Measurements from ENCODE around the gene TAF12. TPM values are rescaled to one million over a fixed set of nuclear protein-coding genes. Genes with fewer than 3 reads are reported as not detected.

Gene TAF12
- total and polyA plus RNA-seq, 10 of the 15 experiments (the other 5 are each of a cell fraction or from before 2014, with no cell fraction given) = 18.3 to 43.3 (median 28.6) TPM

DNA sequence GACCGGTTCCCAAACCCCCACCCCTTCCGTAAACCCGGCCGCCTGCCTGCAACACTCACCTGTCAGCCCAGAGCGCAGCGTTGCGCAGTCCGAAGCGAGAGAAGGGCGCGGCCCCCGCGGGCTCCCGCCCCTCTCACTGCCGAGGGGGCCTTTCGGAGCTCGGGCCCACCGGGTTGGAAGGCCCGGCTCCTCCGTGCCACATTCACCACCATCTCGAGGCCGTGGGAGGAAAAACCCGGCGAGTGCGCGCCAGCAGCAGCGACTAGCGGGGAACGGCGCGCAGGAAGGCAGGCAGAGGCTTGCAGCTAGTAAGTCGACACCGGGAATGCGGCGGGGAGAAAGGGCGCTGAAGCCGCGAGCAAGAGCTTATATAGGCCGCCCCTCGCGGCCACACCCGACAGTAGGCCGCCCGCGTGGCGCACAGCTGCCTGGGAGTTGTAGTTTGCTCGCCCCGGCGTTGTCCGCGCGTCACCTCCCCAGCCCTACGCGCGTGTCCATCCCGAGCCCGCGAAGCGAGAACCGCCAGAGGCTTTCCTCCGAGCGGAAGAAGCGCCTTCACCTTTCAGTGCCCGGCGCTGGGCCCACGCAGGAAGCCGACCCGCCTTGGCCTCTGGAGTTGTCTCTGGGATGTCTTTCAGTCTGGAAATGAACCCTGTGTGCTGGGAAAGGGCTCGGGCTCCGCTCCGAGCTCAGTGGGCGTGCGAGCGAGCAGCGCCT, 61.2 kb downstream of the TAF12 start (continued):
- TF ChIP-seq, protein P1, sequence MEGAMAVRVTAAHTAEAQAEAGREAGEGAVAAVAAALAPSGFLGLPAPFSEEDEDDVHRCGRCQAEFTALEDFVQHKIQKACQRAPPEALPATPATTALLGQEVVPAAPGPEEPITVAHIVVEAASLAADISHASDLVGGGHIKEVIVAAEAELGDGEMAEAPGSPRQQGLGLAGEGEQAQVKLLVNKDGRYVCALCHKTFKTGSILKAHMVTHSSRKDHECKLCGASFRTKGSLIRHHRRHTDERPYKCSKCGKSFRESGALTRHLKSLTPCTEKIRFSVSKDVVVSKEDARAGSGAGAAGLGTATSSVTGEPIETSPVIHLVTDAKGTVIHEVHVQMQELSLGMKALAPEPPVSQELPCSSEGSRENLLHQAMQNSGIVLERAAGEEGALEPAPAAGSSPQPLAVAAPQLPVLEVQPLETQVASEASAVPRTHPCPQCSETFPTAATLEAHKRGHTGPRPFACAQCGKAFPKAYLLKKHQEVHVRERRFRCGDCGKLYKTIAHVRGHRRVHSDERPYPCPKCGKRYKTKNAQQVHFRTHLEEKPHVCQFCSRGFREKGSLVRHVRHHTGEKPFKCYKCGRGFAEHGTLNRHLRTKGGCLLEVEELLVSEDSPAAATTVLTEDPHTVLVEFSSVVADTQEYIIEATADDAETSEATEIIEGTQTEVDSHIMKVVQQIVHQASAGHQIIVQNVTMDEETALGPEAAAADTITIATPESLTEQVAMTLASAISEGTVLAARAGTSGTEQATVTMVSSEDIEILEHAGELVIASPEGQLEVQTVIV (IDR thresholded peaks at IDR 0.05; ENCODE audit: borderline replicate concordance, partially characterized antibody) = no peak
- TF ChIP-seq RBBP5 (conservative IDR thresholded peaks at IDR 0.05) (no peak), RAD51 (IDR thresholded peaks at IDR 0.05) (no peak), IKZF2 (IDR thresholded peaks at IDR 0.05) (peak; percentile 71 to 73), ZNF217 (IDR thresholded peaks at IDR 0.05) (no peak), CREB1 (IDR thresholded peaks at IDR 0.05; ENCODE audit: low read depth) (peak; percentile 89), ESRRA (IDR thresholded peaks at IDR 0.05; ENCODE audit: low read length) (peak; percentile 63), SIX5 (IDR thresholded peaks at IDR 0.05; ENCODE audit: low read depth, low read length, severe bottlenecking) (peak; percentile 86), CEBPB (IDR thresholded peaks at IDR 0.05; ENCODE audit: borderline replicate concordance in 1 of 2, low read depth in 2 of 2, low read length in 2 of 2) (no peak), TCF3 (IDR thresholded peaks at IDR 0.05; ENCODE audit: borderline replicate concordance, insufficient read depth, low read depth, low read length) (peak; percentile 93), SMARCA5 (IDR thresholded peaks at IDR 0.05) (no peak; the same call in 1 of the 2 replicates), IRF4 (IDR thresholded peaks at IDR 0.05; ENCODE audit: low read depth, low read length) (peak; percentile 22; the same call in 1 of the 2 replicates), TBL1XR1 (IDR thresholded peaks at IDR 0.05; ENCODE audit: low read depth, low read length) (peak; percentile 73; the same call in 1 of the 2 replicates), CBX3 (IDR thresholded peaks at IDR 0.05; ENCODE audit: borderline replicate concordance, low read depth) (no peak), PAX5 (IDR thresholded peaks at IDR 0.05; ENCODE audit: borderline replicate concordance, low read depth, low read length) (0 out of 2 replicates have a peak, but pooled peaks have one; percentile 12)
- TF ChIP-seq, protein P2, sequence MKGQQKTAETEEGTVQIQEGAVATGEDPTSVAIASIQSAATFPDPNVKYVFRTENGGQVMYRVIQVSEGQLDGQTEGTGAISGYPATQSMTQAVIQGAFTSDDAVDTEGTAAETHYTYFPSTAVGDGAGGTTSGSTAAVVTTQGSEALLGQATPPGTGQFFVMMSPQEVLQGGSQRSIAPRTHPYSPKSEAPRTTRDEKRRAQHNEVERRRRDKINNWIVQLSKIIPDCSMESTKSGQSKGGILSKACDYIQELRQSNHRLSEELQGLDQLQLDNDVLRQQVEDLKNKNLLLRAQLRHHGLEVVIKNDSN (IDR thresholded peaks at IDR 0.05; ENCODE audit: borderline replicate concordance, extremely low read length, insufficient read depth, low read depth, low read length) = peak; percentile 53
- TF ChIP-seq, protein P3, sequence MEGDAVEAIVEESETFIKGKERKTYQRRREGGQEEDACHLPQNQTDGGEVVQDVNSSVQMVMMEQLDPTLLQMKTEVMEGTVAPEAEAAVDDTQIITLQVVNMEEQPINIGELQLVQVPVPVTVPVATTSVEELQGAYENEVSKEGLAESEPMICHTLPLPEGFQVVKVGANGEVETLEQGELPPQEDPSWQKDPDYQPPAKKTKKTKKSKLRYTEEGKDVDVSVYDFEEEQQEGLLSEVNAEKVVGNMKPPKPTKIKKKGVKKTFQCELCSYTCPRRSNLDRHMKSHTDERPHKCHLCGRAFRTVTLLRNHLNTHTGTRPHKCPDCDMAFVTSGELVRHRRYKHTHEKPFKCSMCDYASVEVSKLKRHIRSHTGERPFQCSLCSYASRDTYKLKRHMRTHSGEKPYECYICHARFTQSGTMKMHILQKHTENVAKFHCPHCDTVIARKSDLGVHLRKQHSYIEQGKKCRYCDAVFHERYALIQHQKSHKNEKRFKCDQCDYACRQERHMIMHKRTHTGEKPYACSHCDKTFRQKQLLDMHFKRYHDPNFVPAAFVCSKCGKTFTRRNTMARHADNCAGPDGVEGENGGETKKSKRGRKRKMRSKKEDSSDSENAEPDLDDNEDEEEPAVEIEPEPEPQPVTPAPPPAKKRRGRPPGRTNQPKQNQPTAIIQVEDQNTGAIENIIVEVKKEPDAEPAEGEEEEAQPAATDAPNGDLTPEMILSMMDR (IDR thresholded peaks at IDR 0.05 in 2 of 3, conservative IDR thresholded peaks at IDR 0.05 in 1 of 3; ENCODE audit: control insufficient read depth in 2 of 3, extremely low read depth in 1 of 3, insufficient read depth in 1 of 3, low read depth in 3 of 3, low read length in 3 of 3) = peak in 1 of 3 experiments; percentile 7; a peak in 1 of 6 replicates
- TF ChIP-seq, protein P4, sequence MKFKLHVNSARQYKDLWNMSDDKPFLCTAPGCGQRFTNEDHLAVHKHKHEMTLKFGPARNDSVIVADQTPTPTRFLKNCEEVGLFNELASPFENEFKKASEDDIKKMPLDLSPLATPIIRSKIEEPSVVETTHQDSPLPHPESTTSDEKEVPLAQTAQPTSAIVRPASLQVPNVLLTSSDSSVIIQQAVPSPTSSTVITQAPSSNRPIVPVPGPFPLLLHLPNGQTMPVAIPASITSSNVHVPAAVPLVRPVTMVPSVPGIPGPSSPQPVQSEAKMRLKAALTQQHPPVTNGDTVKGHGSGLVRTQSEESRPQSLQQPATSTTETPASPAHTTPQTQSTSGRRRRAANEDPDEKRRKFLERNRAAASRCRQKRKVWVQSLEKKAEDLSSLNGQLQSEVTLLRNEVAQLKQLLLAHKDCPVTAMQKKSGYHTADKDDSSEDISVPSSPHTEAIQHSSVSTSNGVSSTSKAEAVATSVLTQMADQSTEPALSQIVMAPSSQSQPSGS (IDR thresholded peaks at IDR 0.05; ENCODE audit: low read length) = no peak; the same call in 1 of the 2 replicates
- TF ChIP-seq, protein P5, sequence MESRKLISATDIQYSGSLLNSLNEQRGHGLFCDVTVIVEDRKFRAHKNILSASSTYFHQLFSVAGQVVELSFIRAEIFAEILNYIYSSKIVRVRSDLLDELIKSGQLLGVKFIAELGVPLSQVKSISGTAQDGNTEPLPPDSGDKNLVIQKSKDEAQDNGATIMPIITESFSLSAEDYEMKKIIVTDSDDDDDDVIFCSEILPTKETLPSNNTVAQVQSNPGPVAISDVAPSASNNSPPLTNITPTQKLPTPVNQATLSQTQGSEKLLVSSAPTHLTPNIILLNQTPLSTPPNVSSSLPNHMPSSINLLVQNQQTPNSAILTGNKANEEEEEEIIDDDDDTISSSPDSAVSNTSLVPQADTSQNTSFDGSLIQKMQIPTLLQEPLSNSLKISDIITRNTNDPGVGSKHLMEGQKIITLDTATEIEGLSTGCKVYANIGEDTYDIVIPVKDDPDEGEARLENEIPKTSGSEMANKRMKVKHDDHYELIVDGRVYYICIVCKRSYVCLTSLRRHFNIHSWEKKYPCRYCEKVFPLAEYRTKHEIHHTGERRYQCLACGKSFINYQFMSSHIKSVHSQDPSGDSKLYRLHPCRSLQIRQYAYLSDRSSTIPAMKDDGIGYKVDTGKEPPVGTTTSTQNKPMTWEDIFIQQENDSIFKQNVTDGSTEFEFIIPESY (IDR thresholded peaks at IDR 0.05) = no peak

Measured in GM12878 (cell line).